ENCODE results near the gene C4BPB.

DNA sequence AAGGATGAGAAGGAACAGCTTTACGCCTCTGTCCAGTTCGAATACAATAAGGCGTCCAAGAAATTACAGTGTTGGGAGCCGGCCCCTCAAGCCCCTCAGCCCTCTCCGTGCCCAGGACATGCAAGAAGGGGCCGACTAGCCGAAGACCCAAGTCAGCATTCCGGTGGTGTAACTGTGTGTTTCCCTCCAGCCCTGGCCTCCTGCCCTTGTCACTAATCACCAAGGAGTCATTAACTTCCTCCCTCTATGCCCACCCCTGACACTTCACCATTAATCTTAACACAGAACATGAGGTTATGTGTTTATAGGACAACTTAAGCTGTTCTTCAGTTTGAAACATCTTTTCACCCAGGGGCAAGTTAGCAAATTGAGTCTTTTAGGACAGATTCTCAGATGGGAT lies 16.4 kb upstream of the C4BPB start:
- TF ChIP-seq, protein P1, sequence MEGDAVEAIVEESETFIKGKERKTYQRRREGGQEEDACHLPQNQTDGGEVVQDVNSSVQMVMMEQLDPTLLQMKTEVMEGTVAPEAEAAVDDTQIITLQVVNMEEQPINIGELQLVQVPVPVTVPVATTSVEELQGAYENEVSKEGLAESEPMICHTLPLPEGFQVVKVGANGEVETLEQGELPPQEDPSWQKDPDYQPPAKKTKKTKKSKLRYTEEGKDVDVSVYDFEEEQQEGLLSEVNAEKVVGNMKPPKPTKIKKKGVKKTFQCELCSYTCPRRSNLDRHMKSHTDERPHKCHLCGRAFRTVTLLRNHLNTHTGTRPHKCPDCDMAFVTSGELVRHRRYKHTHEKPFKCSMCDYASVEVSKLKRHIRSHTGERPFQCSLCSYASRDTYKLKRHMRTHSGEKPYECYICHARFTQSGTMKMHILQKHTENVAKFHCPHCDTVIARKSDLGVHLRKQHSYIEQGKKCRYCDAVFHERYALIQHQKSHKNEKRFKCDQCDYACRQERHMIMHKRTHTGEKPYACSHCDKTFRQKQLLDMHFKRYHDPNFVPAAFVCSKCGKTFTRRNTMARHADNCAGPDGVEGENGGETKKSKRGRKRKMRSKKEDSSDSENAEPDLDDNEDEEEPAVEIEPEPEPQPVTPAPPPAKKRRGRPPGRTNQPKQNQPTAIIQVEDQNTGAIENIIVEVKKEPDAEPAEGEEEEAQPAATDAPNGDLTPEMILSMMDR (IDR thresholded peaks at IDR 0.05; ENCODE audit: control extremely low read depth in 1 of 3, insufficient read depth in 1 of 3, low read depth in 1 of 3, low read length in 3 of 3): no peak
- no peak for TF ChIP-seq CBX5 (IDR thresholded peaks at IDR 0.05; ENCODE audit: low read depth, low read length)
- TF ChIP-seq TEAD4 (IDR thresholded peaks at IDR 0.05; ENCODE audit: low read depth, low read length): no peak
- TF ChIP-seq ZNF274 (IDR thresholded peaks at IDR 0.05; ENCODE audit: borderline replicate concordance, extremely low read depth, low read length): no peak
- TF ChIP-seq POLR2A (IDR thresholded peaks at IDR 0.05; ENCODE audit: control extremely low read depth in 1 of 2, low read depth in 2 of 2, low read length in 2 of 2): no peak
- no peak for TF ChIP-seq TAF7 (optimal IDR thresholded peaks at IDR 0.05; ENCODE audit: borderline replicate concordance, low read depth, low read length)
- TF ChIP-seq RFX5 (IDR thresholded peaks at IDR 0.05; ENCODE audit: borderline replicate concordance, low read depth, low read length): no peak

All from H1 (cell line).